CD14-positive monocyte (primary cell): ENCODE data around the gene MRPL21. TPM values are rescaled to one million over a fixed set of nuclear protein-coding genes. Genes with fewer than 3 reads are reported as not detected.
A peak's percentile ranks its signal among the peaks of the same experiment; 100 is the strongest.

Experiments used
- DNase-seq, 3 donors: peaks; one replicate each; pipeline ENCODE4 v3.0.0-alpha.2; 2011 to 2022
- H2AFZ ChIP-seq: 2 replicates; pipeline ENCODE4 v1.6.0; 2012; ENCODE audit warnings: mild to moderate bottlenecking, low read depth, low read length, inconsistent platforms; ENCODE audit not compliant: insufficient read depth, poor library complexity, severe bottlenecking
- H3K27ac ChIP-seq, 2 donors: 1 replicate in 1 of 2; 2 replicates in 1 of 2; pipeline ENCODE4 v1.5.1; 2012 to 2013; ENCODE audit warnings: low read length in 2 of 2, control low read depth in 1 of 2, inconsistent platforms in 1 of 2, low read depth in 1 of 2, mild to moderate bottlenecking in 1 of 2
- H3K27me3 ChIP-seq, 2 donors: one replicate each; pipeline versions ENCODE4 v1.6.0 to v1.6.1; 2011 to 2013; ENCODE audit warnings: low read length in 2 of 2; ENCODE audit not compliant: control insufficient read depth in 2 of 2, insufficient read depth in 2 of 2
- H3K36me3 ChIP-seq, 2 donors: replicated peaks in 1 of 2; 1 replicate in 1 of 2; 2 replicates in 1 of 2; pipeline versions ENCODE4 v1.5.1 to v1.6.1; 2012 to 2013; ENCODE audit warnings: low read length in 2 of 2, control low read depth in 1 of 2, inconsistent platforms in 1 of 2, mild to moderate bottlenecking in 1 of 2; ENCODE audit not compliant: insufficient read depth in 2 of 2, control insufficient read depth in 1 of 2
- H3K4me1 ChIP-seq, 2 donors: 1 replicate in 1 of 2; 2 replicates in 1 of 2; pipeline versions ENCODE4 v1.5.1 to v1.6.1; 2012 to 2013; ENCODE audit warnings: low read length in 2 of 2, control low read depth in 1 of 2, inconsistent platforms in 1 of 2, mild to moderate bottlenecking in 1 of 2, moderate library complexity in 1 of 2; ENCODE audit not compliant: insufficient read depth in 2 of 2, control insufficient read depth in 1 of 2
- H3K4me2 ChIP-seq: replicated peaks from 2 replicates; pipeline ENCODE3; 2012; ENCODE audit warnings: low read length, moderate library complexity, mild to moderate bottlenecking; ENCODE audit not compliant: poor library complexity, severe bottlenecking; ENCODE audit errors: extremely low read depth
- H3K4me3 ChIP-seq, 3 experiments: fragments of 200-600 bp in 1 of 3; sonication (generic) in 1 of 3; replicated peaks in 1 of 3; 1 replicate in 2 of 3; 2 replicates in 1 of 3; pipeline ENCODE4 v1.5.1; 2011 to 2013; ENCODE audit warnings: low read length in 3 of 3, mild to moderate bottlenecking in 3 of 3, control low read depth in 2 of 3, low read depth in 2 of 3, inconsistent platforms in 1 of 3, moderate library complexity in 1 of 3
- H3K79me2 ChIP-seq: 2 replicates; pipeline ENCODE4 v1.6.0; 2012; ENCODE audit warnings: mild to moderate bottlenecking, control low read depth, inconsistent platforms, low read length, moderate library complexity; ENCODE audit not compliant: insufficient read depth
- H3K9ac ChIP-seq: 2 replicates; pipeline ENCODE4 v1.6.0; 2017; ENCODE audit warnings: low read length, mild to moderate bottlenecking; ENCODE audit not compliant: insufficient read depth, poor library complexity, severe bottlenecking
- H3K9me3 ChIP-seq, 2 donors: replicated peaks in 1 of 2; 1 replicate in 1 of 2; 2 replicates in 1 of 2; pipeline versions ENCODE4 v1.5.1 to v1.6.1; 2012 to 2013; ENCODE audit warnings: low read length in 2 of 2, control low read depth in 1 of 2; ENCODE audit not compliant: control insufficient read depth in 1 of 2, insufficient read depth in 1 of 2
- H4K20me1 ChIP-seq: 2 replicates; pipeline ENCODE4 v1.6.0; 2012; ENCODE audit warnings: mild to moderate bottlenecking, low read length, control low read depth, moderate library complexity; ENCODE audit not compliant: insufficient read depth
- H3K27ac Mint-ChIP-seq, 7 donors: one replicate each; pipeline ENCODE4 v1.8.0; 2020; ENCODE audit warnings: mild to moderate bottlenecking in 7 of 7, mixed read lengths in 7 of 7, moderate library complexity in 6 of 7, inconsistent platforms in 2 of 7
- H3K27me3 Mint-ChIP-seq, 3 donors: one replicate each; pipeline ENCODE4 v1.8.0; 2021 to 2022; ENCODE audit warnings: low read depth in 3 of 3, mild to moderate bottlenecking in 3 of 3, mixed read lengths in 3 of 3, moderate library complexity in 3 of 3, inconsistent platforms in 1 of 3
- H3K36me3 Mint-ChIP-seq, 2 donors: one replicate each; pipeline ENCODE4 v1.8.0; 2020; ENCODE audit warnings: mixed read lengths in 2 of 2, inconsistent platforms in 1 of 2, mild to moderate bottlenecking in 1 of 2
- H3K4me1 Mint-ChIP-seq: one replicate; pipeline ENCODE4 v1.8.0; 2020; ENCODE audit warnings: mild to moderate bottlenecking, mixed read lengths
- H3K4me3 Mint-ChIP-seq, 2 donors: one replicate each; pipeline ENCODE4 v1.8.0; 2020; ENCODE audit warnings: mild to moderate bottlenecking in 2 of 2, mixed read lengths in 2 of 2, moderate library complexity in 1 of 2
- H3K9me3 Mint-ChIP-seq, 7 donors: one replicate each; pipeline ENCODE4 v1.8.0; 2020 to 2022; ENCODE audit warnings: mixed read lengths in 7 of 7, mild to moderate bottlenecking in 6 of 7, moderate library complexity in 6 of 7, inconsistent platforms in 2 of 7
- WGBS: methylation state at CpG from one replicate; pipeline ENCODE4 v1.1.5; 2013; ENCODE audit warnings: missing lambda C conversion rate; ENCODE audit not compliant: insufficient coverage; 5-methylcytosine and 5-hydroxymethylcytosine counted together
- intact Hi-C, 2 donors: fragments of 100-400 bp; cut with micrococcal nuclease; formaldehyde crosslinking; loops; one replicate each; pipeline versions ENCODE4 v1.15.0 to v1.15.1; 2023
- polyA plus RNA-seq, 3 donors: library from polyadenylated mRNA; depleted of rRNA in 1 of 3; unstranded in 2 of 3; stranded (reverse) in 1 of 3; fragments of 300-500 nt in 2 of 3; fragments of >200 nt in 1 of 3; fragmentation: Illumina TruSeq in 2 of 3; gene quantifications; 1 replicate in 2 of 3; 2 replicates in 1 of 3; pipeline ENCODE4 v1.2.3, GENCODE V29; 2012 to 2021
- TF ChIP-seq, protein P1 (sequence below): fragments of 200-600 bp; IDR thresholded peaks from one replicate; pipeline ENCODE4 v1.8.0; 2022; ENCODE audit warnings: antibody characterized with exemption, mild to moderate bottlenecking

Gene MRPL21
- polyA plus RNA-seq, 3 donors, result 38.8 to 138 (median 104) TPM

DNA sequence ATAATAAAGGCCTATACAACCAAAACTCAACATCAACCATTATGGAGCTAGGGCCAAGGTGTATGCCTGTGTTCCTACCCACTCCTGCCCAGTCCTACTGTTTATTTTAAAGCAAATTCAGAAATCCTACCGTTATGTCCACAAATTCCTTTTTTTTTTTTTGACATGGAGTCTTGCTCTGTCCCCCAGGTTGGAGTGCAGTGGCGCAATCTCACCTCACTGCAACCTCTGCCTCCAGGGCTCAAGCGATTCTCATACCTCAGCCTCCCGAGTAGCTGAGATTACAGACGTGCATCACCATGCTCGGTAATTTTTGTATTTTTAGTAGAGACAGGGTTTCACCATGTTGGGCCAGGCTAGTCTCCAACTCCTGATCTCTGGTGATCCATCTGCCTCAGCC, 58.8 kb downstream of the MRPL21 start:
- Histone ChIP-seq H3K9me3 (no peaks in the 10 kb centered on the region), H3K79me2 (peaks cover 29% of the 10 kb centered on the region), H3K27me3 (no peaks in the 10 kb centered on the region), H3K9ac (no peak overlapping the region), H3K4me1 (peaks cover 27 to 41% of the 10 kb centered on the region in 2 donors), H3K36me3 (no peaks in the 10 kb centered on the region), H3K27ac (no peak overlapping the region), H3K4me3 (no peak overlapping the region), H4K20me1 (peaks cover 14% of the 10 kb centered on the region), H3K4me2 (no peak overlapping the region), H2AFZ (no peak overlapping the region)
- H3K4me3 Mint-ChIP-seq, result peak overlapping the region in 1 of 2 donors; percentile 20
- H3K27me3 Mint-ChIP-seq, result peaks cover 4 to 18% (median 6%) of the 10 kb centered on the region in 3 donors
- TF ChIP-seq, protein P1, sequence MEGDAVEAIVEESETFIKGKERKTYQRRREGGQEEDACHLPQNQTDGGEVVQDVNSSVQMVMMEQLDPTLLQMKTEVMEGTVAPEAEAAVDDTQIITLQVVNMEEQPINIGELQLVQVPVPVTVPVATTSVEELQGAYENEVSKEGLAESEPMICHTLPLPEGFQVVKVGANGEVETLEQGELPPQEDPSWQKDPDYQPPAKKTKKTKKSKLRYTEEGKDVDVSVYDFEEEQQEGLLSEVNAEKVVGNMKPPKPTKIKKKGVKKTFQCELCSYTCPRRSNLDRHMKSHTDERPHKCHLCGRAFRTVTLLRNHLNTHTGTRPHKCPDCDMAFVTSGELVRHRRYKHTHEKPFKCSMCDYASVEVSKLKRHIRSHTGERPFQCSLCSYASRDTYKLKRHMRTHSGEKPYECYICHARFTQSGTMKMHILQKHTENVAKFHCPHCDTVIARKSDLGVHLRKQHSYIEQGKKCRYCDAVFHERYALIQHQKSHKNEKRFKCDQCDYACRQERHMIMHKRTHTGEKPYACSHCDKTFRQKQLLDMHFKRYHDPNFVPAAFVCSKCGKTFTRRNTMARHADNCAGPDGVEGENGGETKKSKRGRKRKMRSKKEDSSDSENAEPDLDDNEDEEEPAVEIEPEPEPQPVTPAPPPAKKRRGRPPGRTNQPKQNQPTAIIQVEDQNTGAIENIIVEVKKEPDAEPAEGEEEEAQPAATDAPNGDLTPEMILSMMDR, result no peak
- DNase-seq, result no peak
- H3K9me3 Mint-ChIP-seq, result no peaks in the 10 kb centered on the region
- intact Hi-C loops, result loop anchor here (5.0 kb wide), 1 partner anchor 58 kb away; the partner anchor contains the start of genes IGHMBP2 (in 2 of the 2) and MRPL21 (in 2 of the 2)
- H3K27ac Mint-ChIP-seq, result no peak overlapping the region
- 100% methylated on average over 2 of the region's 6 CpGs for WGBS
- H3K4me1 Mint-ChIP-seq, result peaks cover 27% of the 10 kb centered on the region
- no peaks in the 10 kb centered on the region for H3K36me3 Mint-ChIP-seq

DNA sequence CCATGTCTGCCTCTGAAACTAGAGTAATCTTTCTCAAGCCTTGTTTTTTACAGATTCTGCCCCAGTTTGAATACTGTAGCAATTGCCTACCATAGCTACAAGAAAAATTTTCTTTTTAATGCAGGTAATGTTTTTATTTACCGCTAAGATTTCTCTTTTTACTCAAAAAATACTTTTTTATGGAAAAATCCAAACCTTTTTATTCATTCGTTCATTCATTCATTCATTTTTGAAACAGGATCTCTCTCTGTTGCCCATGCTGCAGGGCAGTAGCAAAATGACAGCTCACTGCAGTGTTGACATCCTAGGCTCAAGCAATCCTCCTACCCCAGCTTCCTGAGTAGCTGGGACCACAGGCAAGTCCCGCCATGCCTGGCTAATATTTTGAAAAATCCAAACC, 59.3 kb downstream of the MRPL21 start:
- peaks cover 32 to 45% of the 10 kb centered on the region in 2 donors for H3K4me1 ChIP-seq
- no peaks in the 10 kb centered on the region for H3K9me3 Mint-ChIP-seq
- H3K4me2 ChIP-seq, result peak overlapping the region; percentile 98
- H3K79me2 ChIP-seq, result peaks cover 33% of the 10 kb centered on the region
- no peaks in the 10 kb centered on the region for H3K36me3 Mint-ChIP-seq
- H3K4me1 Mint-ChIP-seq, result peaks cover 31% of the 10 kb centered on the region
- WGBS, result 33% methylated on average over 3 of the region's 3 CpGs
- H4K20me1 ChIP-seq, result peaks cover 15% of the 10 kb centered on the region
- peak overlapping the region in 2 of 3 experiments; percentile 85 to 89 for H3K4me3 ChIP-seq
- H3K27ac Mint-ChIP-seq, result no peak overlapping the region
- H3K36me3 ChIP-seq, result no peaks in the 10 kb centered on the region
- intact Hi-C loops, result loop anchor here (5.0 kb wide), 1 partner anchor 58 kb away; the partner anchor contains the start of genes IGHMBP2 (in 2 of the 2) and MRPL21 (in 2 of the 2)
- no peak overlapping the region for H3K27ac ChIP-seq
- peak overlapping the region; percentile 60 for H3K9ac ChIP-seq
- no peaks in the 10 kb centered on the region for H3K9me3 ChIP-seq
- peaks cover 4 to 17% (median 6%) of the 10 kb centered on the region in 3 donors for H3K27me3 Mint-ChIP-seq
- no peak for DNase-seq
- peak overlapping the region; percentile 95 to 97 for H3K4me3 Mint-ChIP-seq
- TF ChIP-seq, protein P1, result no peak
- no peaks in the 10 kb centered on the region for H3K27me3 ChIP-seq
- peak overlapping the region; percentile 88 for H2AFZ ChIP-seq
